Measurements from ENCODE around the gene FYN. TPM values are rescaled to one million over a fixed set of nuclear protein-coding genes. Genes with fewer than 3 reads are reported as not detected.

FYN gene
- total and polyA plus RNA-seq, 10 of the 15 experiments (the other 5 are each of a cell fraction or from before 2014, with no cell fraction given) = 51.4 to 247 (median 138) TPM

GRCh38 chr6:111748231-111748647, 125.0 kb downstream of the FYN start (continued):
- TF ChIP-seq CEBPZ (IDR thresholded peaks at IDR 0.05; ENCODE audit: low read depth, low read length) (no peak), CBX3 (IDR thresholded peaks at IDR 0.05; ENCODE audit: borderline replicate concordance, low read depth) (no peak), TBL1XR1 (IDR thresholded peaks at IDR 0.05; ENCODE audit: low read depth, low read length) (no peak), YBX1 (IDR thresholded peaks at IDR 0.05) (no peak), MEF2B (IDR thresholded peaks at IDR 0.05; ENCODE audit: partially characterized antibody, poor library complexity, severe bottlenecking) (no peak), BCLAF1 (IDR thresholded peaks at IDR 0.05) (no peak), ZBED1 (IDR thresholded peaks at IDR 0.05; ENCODE audit: borderline replicate concordance) (peak; percentile 71; the same call in 1 of the 2 replicates), ZNF207 (IDR thresholded peaks at IDR 0.05; ENCODE audit: borderline replicate concordance) (no peak), HCFC1 (IDR thresholded peaks at IDR 0.05; ENCODE audit: low read length) (no peak), WRNIP1 (IDR thresholded peaks at IDR 0.05; ENCODE audit: borderline replicate concordance, low read depth, low read length) (no peak), HSF1 (IDR thresholded peaks at IDR 0.05; ENCODE audit: low read depth, low read length) (no peak), BACH1 (IDR thresholded peaks at IDR 0.05; ENCODE audit: borderline replicate concordance) (no peak), ZBTB4 (CRISPR knock-in tag; IDR thresholded peaks at IDR 0.05) (peak; percentile 71; the same call in 1 of the 2 replicates), EED (IDR thresholded peaks at IDR 0.05; ENCODE audit: low read depth) (peak; percentile 71), HDAC6 (IDR thresholded peaks at IDR 0.05; ENCODE audit: unreplicated experiment) (no peak), EP300 (IDR thresholded peaks at IDR 0.05; ENCODE audit: borderline replicate concordance in 1 of 2, control insufficient read depth in 1 of 2, low read depth in 2 of 2, low read length in 2 of 2) (no peak), EGR1 (IDR thresholded peaks at IDR 0.05; ENCODE audit: borderline replicate concordance in 1 of 2, low read depth in 2 of 2, low read length in 2 of 2) (no peak), CEBPB (IDR thresholded peaks at IDR 0.05; ENCODE audit: borderline replicate concordance in 1 of 2, low read depth in 2 of 2, low read length in 2 of 2) (no peak)
